Coronary artery (tissue), 2 donors: ENCODE measurements around the gene SERGEF.

Experiments used
- DNase-seq: peaks from one replicate; pipeline ENCODE4 v3.0.0-alpha.2; 2017; ENCODE audit warnings: low spot score
- H3K27ac ChIP-seq, 2 donors: fragments of 200-600 bp; sonication (generic); one replicate each; pipeline ENCODE4 v1.5.1; 2016 to 2019
- H3K4me3 ChIP-seq: fragments of 200-600 bp; sonication (generic); 2 replicates; pipeline ENCODE4 v1.5.1; 2016; ENCODE audit warnings: mild to moderate bottlenecking, moderate library complexity
- TF ChIP-seq, protein P1 (sequence below): fragments of 200-600 bp; sonication (generic); IDR thresholded peaks from one replicate; pipeline ENCODE4 v1.5.1; 2019; ENCODE audit warnings: antibody characterized with exemption

SERGEF gene

DNA sequence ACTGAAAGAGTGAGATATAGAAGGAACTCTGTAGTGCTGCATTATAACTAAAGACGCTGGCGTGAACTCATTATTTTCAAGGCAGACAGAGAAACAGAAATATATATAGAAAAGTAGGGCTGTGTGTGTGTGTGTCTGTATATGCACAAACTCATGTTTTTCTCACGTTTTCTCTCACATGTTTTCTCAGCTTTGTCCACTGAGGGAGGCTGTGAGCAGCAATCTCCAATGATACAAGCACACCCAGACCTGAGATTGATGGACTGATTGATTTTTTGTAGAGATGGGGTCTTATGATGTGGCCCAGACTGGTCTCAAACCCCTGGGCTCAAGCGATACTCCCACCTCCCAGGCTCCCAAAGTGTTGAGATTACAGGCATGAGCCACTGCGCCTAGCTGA, 122.5 kb downstream of the SERGEF start:
- no peak for DNase-seq
- TF ChIP-seq, protein P1, sequence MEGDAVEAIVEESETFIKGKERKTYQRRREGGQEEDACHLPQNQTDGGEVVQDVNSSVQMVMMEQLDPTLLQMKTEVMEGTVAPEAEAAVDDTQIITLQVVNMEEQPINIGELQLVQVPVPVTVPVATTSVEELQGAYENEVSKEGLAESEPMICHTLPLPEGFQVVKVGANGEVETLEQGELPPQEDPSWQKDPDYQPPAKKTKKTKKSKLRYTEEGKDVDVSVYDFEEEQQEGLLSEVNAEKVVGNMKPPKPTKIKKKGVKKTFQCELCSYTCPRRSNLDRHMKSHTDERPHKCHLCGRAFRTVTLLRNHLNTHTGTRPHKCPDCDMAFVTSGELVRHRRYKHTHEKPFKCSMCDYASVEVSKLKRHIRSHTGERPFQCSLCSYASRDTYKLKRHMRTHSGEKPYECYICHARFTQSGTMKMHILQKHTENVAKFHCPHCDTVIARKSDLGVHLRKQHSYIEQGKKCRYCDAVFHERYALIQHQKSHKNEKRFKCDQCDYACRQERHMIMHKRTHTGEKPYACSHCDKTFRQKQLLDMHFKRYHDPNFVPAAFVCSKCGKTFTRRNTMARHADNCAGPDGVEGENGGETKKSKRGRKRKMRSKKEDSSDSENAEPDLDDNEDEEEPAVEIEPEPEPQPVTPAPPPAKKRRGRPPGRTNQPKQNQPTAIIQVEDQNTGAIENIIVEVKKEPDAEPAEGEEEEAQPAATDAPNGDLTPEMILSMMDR = no peak

DNA sequence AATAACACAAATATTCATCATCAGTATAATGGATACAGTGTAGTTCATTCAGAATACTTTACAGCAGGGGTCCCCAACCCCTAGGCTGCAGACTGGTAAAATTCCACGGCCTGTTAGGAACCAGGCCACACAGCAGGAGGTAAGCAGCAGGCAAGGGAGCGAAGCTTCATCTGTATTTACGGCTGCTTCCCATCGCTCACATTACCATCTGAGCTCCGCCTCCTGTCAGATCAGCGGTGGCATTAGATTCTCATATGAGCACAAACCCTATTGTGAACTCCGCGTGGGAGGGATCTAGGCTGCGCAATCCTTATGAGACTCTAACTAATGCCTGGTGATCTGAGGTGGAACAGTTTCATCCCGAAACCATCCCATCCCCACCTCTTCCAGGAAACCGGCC, 125.1 kb downstream of the SERGEF start:
- TF ChIP-seq, protein P1 = no peak
- H3K27ac ChIP-seq = no peak overlapping the region
- no peak overlapping the region for H3K4me3 ChIP-seq
- DNase-seq = no peak

More for the DNA sequence above, 122.5 kb downstream of the SERGEF start:
- no peak overlapping the region for H3K27ac ChIP-seq
- H3K4me3 ChIP-seq = no peak overlapping the region

DNA sequence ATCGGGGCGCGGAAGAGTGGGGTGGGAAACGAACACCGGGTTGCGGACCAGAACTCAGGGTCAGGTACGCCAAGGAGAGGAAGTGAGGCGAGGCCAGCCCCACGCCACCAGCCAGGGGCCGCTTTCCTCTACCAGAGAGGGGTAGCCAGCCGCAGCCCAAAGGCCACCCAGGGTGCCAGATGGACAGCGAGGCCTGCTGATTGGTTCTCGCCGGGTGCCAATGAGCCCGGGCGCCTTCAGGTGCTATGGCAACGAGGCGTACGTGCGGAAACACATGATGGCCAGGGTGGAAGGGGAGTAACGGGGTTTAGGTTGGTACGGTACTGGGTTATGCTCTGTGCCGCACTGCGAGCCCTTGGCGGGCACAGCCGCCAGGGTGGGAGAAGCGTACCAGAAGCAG, 128.9 kb downstream of the SERGEF start:
- DNase-seq = no peak
- H3K4me3 ChIP-seq = no peak overlapping the region
- no peak overlapping the region for H3K27ac ChIP-seq
- TF ChIP-seq, protein P1 = no peak

DNA sequence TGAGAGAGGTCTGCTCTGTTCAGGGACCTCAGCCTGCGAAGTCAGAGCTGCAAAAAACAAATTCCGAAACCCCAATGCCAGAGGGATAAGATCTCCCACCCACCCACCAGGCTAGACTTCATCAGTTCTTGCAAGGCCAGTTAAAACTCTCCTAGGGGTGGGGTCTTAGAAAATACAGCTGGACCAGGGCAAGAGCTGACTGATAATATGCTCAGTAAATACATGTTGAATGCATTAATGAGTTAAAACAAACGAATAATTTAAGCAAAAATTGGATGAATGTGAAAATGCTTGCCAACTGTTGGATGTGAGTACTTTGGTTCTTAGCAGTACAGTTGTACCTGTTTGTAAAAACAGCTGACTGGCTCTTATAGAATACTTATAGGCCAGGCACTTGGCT, 129.8 kb downstream of the SERGEF start:
- Histone ChIP-seq H3K4me3 (no peak overlapping the region), H3K27ac (no peak overlapping the region)
- TF ChIP-seq, protein P1 = no peak
- no peak for DNase-seq

DNA sequence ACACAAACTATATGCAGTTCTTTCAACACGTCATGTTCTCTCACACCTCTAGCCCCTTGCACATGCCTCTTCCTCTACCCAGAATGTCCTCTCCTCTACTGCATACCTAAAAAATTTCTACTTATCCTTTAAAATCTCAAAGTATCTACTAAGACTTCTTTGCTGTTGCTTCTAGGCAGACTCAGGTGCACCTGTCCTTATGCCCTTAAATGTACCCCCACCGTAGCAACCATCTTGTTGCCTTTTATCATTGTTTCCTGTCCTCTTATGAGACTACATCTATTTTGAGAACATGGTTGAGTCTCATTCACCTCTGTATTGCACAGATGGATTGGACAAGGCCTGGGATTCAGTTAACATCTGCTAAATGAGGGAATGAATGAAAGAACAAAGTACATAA, 134.1 kb downstream of the SERGEF start:
- H3K4me3 ChIP-seq = no peak overlapping the region
- TF ChIP-seq, protein P1 = no peak
- no peak for DNase-seq
- no peak overlapping the region for H3K27ac ChIP-seq

DNA sequence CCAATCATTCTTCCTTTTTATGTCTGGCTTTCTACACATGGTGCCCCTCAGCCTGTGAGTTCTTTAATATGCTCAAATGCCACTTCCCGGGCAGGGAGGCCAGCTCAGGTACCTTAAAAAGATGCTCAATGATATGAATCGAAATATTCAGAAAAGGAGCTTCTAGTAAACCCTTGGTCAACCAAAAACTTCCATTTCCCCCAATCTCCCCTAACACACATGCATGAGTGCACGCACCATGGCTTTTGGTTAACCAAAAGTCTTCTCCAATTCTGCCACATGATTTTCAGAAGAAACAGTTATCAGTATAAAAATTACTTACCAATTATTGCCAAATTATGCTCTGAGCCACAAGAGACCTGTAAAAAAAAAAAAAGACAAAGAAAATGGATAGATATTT, 135.0 kb downstream of the SERGEF start:
- no peak for DNase-seq
- Histone ChIP-seq H3K27ac (no peak overlapping the region), H3K4me3 (no peak overlapping the region)
- TF ChIP-seq, protein P1 = no peak

DNA sequence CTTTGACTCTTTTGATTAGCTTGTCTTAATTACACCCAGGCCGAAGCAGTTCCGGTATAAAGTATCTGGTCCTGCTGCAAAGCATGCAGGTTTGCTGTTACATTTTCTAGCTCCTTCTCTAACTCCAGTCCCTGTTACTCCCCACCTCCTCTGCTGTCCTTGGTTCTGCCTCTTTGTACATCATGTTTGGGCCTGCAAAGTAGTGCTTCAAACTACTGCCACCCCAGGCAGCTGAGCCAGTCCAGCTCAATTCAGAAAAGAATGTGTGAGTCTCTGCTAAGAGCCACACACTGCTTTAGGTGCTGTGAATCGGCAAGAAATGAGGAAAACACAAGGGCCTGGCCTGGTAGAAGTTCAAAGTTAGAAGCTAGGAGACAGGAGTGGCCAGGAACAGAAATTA, 136.0 kb downstream of the SERGEF start:
- no peak for DNase-seq
- TF ChIP-seq, protein P1 = no peak

More for the DNA sequence above, 136.0 kb downstream of the SERGEF start:
- Histone ChIP-seq H3K27ac (no peak overlapping the region), H3K4me3 (no peak overlapping the region)
